Tibial nerve (tissue), 4 donors: ENCODE measurements around the gene COX7A2L. TPM values are rescaled to one million over a fixed set of nuclear protein-coding genes. Genes with fewer than 3 reads are reported as not detected.
"Not testable (repeated sequence)": the region's sequence is repeated elsewhere in the genome, so short reads cannot be mapped to it uniquely, and the experiment has no call there.

ENCODE experiments used
- DNase-seq, 2 donors: peaks; one replicate each; pipeline ENCODE4 v3.0.0-alpha.2; 2019; ENCODE audit warnings: low spot score in 2 of 2
- H3K27ac ChIP-seq, 4 donors: fragments of 200-600 bp; sonication (generic) in 3 of 4; one replicate each; pipeline ENCODE4 v1.5.1; 2017 to 2019; ENCODE audit warnings: mild to moderate bottlenecking in 1 of 4
- H3K27me3 ChIP-seq, 2 donors: fragments of 200-600 bp; sonication (generic) in 1 of 2; one replicate each; pipeline versions ENCODE4 v1.5.1 to v1.6.0; 2017 to 2019
- H3K36me3 ChIP-seq, 3 donors: fragments of 200-600 bp; sonication (generic); one replicate each; pipeline ENCODE4 v1.5.1; 2018 to 2019
- H3K4me1 ChIP-seq, 4 donors: fragments of 200-600 bp; sonication (generic) in 3 of 4; one replicate each; pipeline ENCODE4 v1.5.1; 2017 to 2019
- H3K4me3 ChIP-seq, 4 donors: fragments of 200-600 bp; sonication (generic) in 3 of 4; one replicate each; pipeline ENCODE4 v1.5.1; 2017 to 2019; ENCODE audit warnings: mild to moderate bottlenecking in 1 of 4, moderate library complexity in 1 of 4
- H3K9me3 ChIP-seq, 4 donors: fragments of 200-600 bp; sonication (generic) in 3 of 4; one replicate each; pipeline ENCODE4 v1.5.1; 2017 to 2019
- EP300 ChIP-seq, 2 donors: sonication (generic); formaldehyde crosslinking; IDR thresholded peaks; one replicate each; pipeline ENCODE4 v1.6.1; 2017; ENCODE audit warnings: antibody characterized with exemption in 2 of 2, mild to moderate bottlenecking in 1 of 2
- POLR2A ChIP-seq, 2 donors: fragments of 450-650 bp; IDR thresholded peaks; one replicate each; pipeline ENCODE4 v1.6.1; 2017; ENCODE audit warnings: antibody characterized with exemption in 2 of 2, mild to moderate bottlenecking in 2 of 2, moderate library complexity in 2 of 2
- WGBS, 2 donors: methylation state at CpG; one replicate each; pipeline ENCODE4 v1.1.5; 2018; 5-methylcytosine and 5-hydroxymethylcytosine counted together
- total RNA-seq, 4 donors: library from RNA; depleted of rRNA; stranded (reverse); fragments of >200 nt; gene quantifications; one replicate each; pipeline ENCODE4 v1.1.0, GENCODE V29; 2016
- TF ChIP-seq, protein P1 (sequence below), 5 experiments: fragments of 200-600 bp in 3 of 5; fragments of 450-650 bp in 2 of 5; sonication (generic) in 3 of 5; IDR thresholded peaks; one replicate each; pipeline ENCODE4 v1.5.1; 2016 to 2019; ENCODE audit warnings: antibody characterized with exemption in 5 of 5, mild to moderate bottlenecking in 3 of 5, moderate library complexity in 2 of 5

Gene COX7A2L
- 100 to 1,000 TPM in 3 of 4 donors, 10 to 100 TPM in 1; 99.9 to 137 (median 107) TPM for total RNA-seq

- no peaks in the 10 kb centered on the region for H3K36me3 ChIP-seq
- peaks cover 0 to 45% (median 15%) of the 10 kb centered on the region in 4 donors for H3K4me1 ChIP-seq
- H3K9me3 ChIP-seq = no peaks in the 10 kb centered on the region
- peak; percentile 93 to 94 for DNase-seq
- H3K27me3 ChIP-seq = no peaks in the 10 kb centered on the region
- peak within 1 kb of the TSS; percentile 91 to 97 (median 94) for H3K27ac ChIP-seq
- peak within 1 kb of the TSS; percentile 81 to 100 (median 98) for H3K4me3 ChIP-seq
- TF ChIP-seq POLR2A (IDR thresholded peaks at IDR 0.05) (peak in 1 of 2 donors; percentile 68), EP300 (IDR thresholded peaks at IDR 0.05) (peak; percentile 89 to 94)
- TF ChIP-seq, protein P1, sequence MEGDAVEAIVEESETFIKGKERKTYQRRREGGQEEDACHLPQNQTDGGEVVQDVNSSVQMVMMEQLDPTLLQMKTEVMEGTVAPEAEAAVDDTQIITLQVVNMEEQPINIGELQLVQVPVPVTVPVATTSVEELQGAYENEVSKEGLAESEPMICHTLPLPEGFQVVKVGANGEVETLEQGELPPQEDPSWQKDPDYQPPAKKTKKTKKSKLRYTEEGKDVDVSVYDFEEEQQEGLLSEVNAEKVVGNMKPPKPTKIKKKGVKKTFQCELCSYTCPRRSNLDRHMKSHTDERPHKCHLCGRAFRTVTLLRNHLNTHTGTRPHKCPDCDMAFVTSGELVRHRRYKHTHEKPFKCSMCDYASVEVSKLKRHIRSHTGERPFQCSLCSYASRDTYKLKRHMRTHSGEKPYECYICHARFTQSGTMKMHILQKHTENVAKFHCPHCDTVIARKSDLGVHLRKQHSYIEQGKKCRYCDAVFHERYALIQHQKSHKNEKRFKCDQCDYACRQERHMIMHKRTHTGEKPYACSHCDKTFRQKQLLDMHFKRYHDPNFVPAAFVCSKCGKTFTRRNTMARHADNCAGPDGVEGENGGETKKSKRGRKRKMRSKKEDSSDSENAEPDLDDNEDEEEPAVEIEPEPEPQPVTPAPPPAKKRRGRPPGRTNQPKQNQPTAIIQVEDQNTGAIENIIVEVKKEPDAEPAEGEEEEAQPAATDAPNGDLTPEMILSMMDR (IDR thresholded peaks at IDR 0.05) = peak in 4 of 5 experiments; percentile 22 to 61 (median 44)
- 0% methylated on average over 34 to 48 of the region's 61 CpGs for WGBS, 2 donors
These were observed at the start of gene COX7A2L for GRCh38 chr2:42360890-42361727. Gene COX7A2L (minus strand): TSS chr2:42361217. CDS start chr2:42361161, 56 bp downstream.

GRCh38 chr2:42408009-42408408, 47.0 kb upstream of the COX7A2L start:
- Histone ChIP-seq H3K4me1 (no peaks in the 10 kb centered on the region), H3K27ac (no peak overlapping the region), H3K4me3 (no peak overlapping the region), H3K36me3 (no peaks in the 10 kb centered on the region), H3K27me3 (no peaks in the 10 kb centered on the region), H3K9me3 (no peaks in the 10 kb centered on the region)
- WGBS, 2 donors = 93 to 100% methylated on average over 2 to 8 of the region's 8 CpGs
- no peak for DNase-seq
- no peak for TF ChIP-seq EP300 (IDR thresholded peaks at IDR 0.05)
- TF ChIP-seq POLR2A (IDR thresholded peaks at IDR 0.05) = no peak
- TF ChIP-seq, protein P1 (IDR thresholded peaks at IDR 0.05) = no peak

- Histone ChIP-seq H3K4me3 (no peak overlapping the region), H3K9me3 (no peaks in the 10 kb centered on the region), H3K4me1 (no peaks in the 10 kb centered on the region), H3K27ac (no peak overlapping the region), H3K36me3 (no peaks in the 10 kb centered on the region), H3K27me3 (no peaks in the 10 kb centered on the region)
- WGBS, 2 donors = 82 to 100% methylated on average over 2 to 3 of the region's 6 CpGs
- TF ChIP-seq EP300 (IDR thresholded peaks at IDR 0.05) (no peak), POLR2A (IDR thresholded peaks at IDR 0.05) (no peak)
- TF ChIP-seq, protein P1 (IDR thresholded peaks at IDR 0.05) = no peak
- DNase-seq = no peak
These were observed 46.5 kb upstream of the COX7A2L start for GRCh38 chr2:42407476-42407875.

- H3K4me3 ChIP-seq = no peak overlapping the region
- TF ChIP-seq, protein P1 (IDR thresholded peaks at IDR 0.05) = no peak
- TF ChIP-seq POLR2A (IDR thresholded peaks at IDR 0.05) (no peak), EP300 (IDR thresholded peaks at IDR 0.05) (no peak)
- 71 to 73% methylated on average over 4 of the region's 4 CpGs for WGBS, 2 donors
- no peak for DNase-seq
- no peak overlapping the region for H3K27ac ChIP-seq
- H3K36me3 ChIP-seq = no peaks in the 10 kb centered on the region
- peaks cover 0 to 5% (median 0%) of the 10 kb centered on the region in 4 donors for H3K9me3 ChIP-seq
- H3K27me3 ChIP-seq = no peaks in the 10 kb centered on the region
- no peaks in the 10 kb centered on the region for H3K4me1 ChIP-seq
These were observed 43.7 kb upstream of the COX7A2L start for GRCh38 chr2:42404676-42405075.

- no peak for DNase-seq
- WGBS, 2 donors = 92 to 97% methylated on average over 6 of the region's 6 CpGs
These were observed 40.8 kb upstream of the COX7A2L start for GRCh38 chr2:42401773-42402172.

DNA sequence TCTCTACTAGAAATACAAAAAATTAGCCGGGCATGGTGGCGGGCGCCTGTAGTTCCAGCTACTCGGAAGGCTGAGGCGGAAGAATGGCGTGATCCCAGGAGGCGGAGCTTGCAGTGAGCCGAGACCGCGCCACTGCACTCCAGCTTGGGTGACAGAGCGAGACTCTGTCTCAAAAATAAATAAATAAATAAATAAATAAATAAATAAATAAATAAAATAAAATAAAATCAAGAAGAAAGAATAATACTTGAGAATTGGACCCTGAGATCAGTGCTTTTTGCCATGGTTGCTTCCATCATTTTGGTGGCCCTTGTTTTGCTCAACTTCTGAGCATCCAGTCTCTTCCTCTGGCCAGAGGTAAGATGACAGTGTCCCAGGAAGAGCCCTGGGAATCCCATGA, 37.0 kb upstream of the COX7A2L start:
- WGBS, 2 donors = 96% methylated on average over 11 of the region's 11 CpGs
- H3K27me3 ChIP-seq, H3K4me3 ChIP-seq, DNase-seq, H3K4me1 ChIP-seq, H3K27ac ChIP-seq, H3K36me3 ChIP-seq, H3K9me3 ChIP-seq: not testable (repeated sequence)

More at GRCh38 chr2:42401773-42402172, 40.8 kb upstream of the COX7A2L start:
- TF ChIP-seq EP300 (IDR thresholded peaks at IDR 0.05) (no peak), POLR2A (IDR thresholded peaks at IDR 0.05) (no peak)
- TF ChIP-seq, protein P1 (IDR thresholded peaks at IDR 0.05) = no peak
- Histone ChIP-seq H3K4me3 (no peak overlapping the region), H3K27me3 (no peaks in the 10 kb centered on the region), H3K4me1 (no peaks in the 10 kb centered on the region), H3K27ac (no peak overlapping the region), H3K9me3 (peaks cover 0 to 5% (median 0%) of the 10 kb centered on the region in 4 donors), H3K36me3 (no peaks in the 10 kb centered on the region)

- H3K36me3 ChIP-seq, H3K9me3 ChIP-seq, H3K27me3 ChIP-seq, DNase-seq, H3K4me3 ChIP-seq, H3K4me1 ChIP-seq, H3K27ac ChIP-seq: not testable (repeated sequence)
- 96 to 98% methylated on average over 3 of the region's 3 CpGs for WGBS, 2 donors
These were observed 32.3 kb upstream of the COX7A2L start for GRCh38 chr2:42393320-42393719.
